NCI-H748 treated with DMSO at 0.1 percent for 48 hours (cell line): ENCODE results near the gene CLECL1.
A peak's percentile ranks its signal among the peaks of the same experiment; 100 is the strongest.
"Not testable (repeated sequence)": the region's sequence is repeated elsewhere in the genome, so short reads cannot be mapped to it uniquely, and the experiment has no call there.

Source experiments
- DNase-seq: peaks from one replicate; lab custom pipeline; 2025; lab: John Stamatoyannopoulos, UW

CLECL1 gene

DNA sequence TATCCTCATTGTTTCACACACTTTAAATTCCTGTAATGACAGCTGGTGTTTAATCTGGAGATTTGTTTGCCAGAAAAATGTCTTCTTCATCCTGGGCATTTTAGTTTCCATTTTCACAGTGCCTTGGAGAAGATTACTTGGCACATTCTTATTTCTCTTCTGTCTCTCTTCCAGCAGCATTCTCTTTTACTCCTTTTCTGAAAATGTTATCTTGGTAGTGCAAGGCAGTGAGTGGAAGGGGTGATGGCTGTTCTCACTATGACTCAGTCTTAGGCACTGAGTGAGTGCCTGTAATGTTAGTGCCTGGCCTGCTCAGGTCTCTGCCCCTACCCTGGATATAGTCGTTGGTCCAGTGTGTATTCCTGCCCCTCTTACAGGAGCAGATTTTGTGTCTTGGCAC, 13.1 kb downstream of the CLECL1 start:
- DNase-seq: no peak

DNA sequence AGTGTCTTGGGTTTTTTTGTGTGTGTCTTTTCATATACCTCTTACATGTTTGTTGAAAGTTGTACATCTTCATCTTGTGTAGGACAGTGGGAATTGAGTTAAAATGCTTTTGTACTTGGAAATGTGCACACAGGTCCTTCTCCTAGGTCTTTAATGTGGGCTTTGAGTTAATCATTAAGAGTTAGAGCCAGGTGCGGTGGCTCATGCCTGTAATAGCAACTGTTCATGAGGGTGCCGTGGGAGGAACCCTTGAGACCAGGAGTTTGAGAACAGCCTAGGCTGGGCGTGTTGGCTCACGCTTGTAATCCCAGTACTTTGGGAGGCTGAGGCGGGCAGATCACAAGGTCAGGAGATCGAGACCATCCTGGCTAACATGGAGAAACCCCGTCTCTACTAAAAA, 13.9 kb downstream of the CLECL1 start:
- DNase-seq: no peak

DNA sequence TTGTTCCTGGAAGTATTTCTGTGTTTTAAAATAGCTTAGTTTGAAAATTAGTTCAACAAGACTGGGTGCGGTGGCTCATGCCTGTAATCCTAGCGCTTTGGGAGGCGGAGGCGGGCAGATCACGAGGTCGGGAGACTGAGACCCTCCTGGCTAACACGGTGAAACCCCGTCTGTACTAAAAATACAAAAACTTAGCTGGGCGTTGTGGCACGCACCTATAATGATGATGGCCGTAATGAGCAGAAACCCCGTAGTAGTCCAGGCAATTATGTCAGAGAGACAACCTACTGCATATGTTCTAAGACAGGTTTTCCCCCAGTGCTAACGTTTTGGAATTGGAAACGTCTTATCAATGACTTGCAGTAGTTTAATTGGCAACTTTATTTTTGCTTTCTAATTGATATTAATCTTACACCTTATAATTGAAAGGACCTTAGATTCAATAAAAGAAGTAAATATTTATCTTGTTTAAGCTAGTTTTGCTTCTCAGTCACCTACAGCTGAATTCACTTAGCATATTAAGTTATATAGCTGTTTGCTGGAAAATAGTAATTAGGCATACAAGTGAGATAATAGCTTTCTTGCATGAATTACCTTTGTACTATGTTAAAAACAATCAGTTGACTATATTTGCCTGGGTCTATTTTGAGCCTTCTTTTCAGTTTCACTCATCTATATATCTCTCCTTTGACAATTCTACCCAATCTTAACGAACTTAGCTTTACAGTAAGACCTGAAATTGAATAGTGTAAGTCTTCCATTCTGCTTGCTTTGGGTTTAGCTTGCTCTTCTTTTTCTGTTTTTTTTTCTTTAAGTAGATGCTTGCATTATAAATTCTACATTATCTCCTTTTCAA, 15.6 kb downstream of the CLECL1 start:
- no peak for DNase-seq

- not testable (repeated sequence) for DNase-seq
Measured at GRCh38 chr12:9713032-9713558, 19.8 kb downstream of the CLECL1 start.

- DNase-seq: no peak
Measured at GRCh38 chr12:9711664-9712063, 21.2 kb downstream of the CLECL1 start.

DNA sequence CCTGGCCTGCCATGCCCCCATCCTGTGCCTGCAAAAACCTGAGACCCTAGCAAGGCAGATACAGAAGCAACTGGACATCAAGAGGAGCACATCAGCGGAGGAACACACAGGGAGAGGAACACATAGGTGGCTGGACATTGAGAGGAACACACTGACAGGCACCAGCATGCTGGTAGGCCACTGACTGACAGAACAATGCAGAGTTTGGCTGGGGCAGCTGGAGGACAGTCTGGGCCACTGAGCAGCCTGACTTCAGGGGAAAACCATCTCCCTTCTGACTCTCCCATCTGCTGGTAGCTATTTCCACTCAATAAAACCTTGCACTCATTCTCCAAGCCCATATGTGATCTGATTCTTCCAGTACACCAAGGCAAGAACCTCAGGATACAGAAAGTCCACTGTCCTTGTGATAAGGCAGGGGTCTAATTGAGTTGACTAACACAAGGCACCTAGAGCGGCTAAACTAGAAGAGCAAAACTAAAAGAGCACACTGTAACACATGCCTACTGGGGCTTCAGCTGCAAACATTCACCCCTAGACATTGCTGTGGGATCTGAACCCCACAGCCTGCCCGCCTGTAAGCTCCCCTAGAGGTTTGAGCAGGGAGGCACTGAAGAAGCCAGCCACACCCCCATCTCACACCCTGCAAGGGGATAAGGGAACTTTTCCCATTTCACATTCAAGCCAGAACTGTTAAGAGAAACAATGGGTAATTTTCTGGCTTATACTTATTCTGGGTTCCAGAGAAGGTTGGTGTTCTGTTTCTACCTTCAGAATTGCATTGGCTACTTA, 22.1 kb downstream of the CLECL1 start:
- DNase-seq: no peak

DNA sequence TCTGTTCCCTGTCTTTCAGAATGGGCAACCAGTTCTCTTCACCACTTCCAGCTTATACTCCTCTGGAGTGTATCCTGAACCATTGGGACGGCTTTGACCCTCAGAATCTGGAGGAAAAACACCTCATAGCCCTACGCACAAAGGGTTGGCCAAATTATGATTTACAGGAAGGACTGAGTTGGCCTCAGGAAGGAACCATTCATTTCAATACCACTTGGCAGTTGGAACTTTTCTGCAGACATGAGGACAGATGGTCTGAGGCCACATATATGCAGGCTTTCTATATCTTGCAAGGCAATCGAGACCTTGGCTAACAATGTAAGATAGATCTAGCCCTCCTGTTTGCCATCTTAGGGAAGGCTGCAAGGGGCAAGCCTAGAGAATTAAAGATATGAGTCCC, 24.0 kb downstream of the CLECL1 start:
- no peak for DNase-seq

GRCh38 chr12:9707864-9708808, 24.8 kb downstream of the CLECL1 start:
- DNase-seq: peak; percentile 1

DNA sequence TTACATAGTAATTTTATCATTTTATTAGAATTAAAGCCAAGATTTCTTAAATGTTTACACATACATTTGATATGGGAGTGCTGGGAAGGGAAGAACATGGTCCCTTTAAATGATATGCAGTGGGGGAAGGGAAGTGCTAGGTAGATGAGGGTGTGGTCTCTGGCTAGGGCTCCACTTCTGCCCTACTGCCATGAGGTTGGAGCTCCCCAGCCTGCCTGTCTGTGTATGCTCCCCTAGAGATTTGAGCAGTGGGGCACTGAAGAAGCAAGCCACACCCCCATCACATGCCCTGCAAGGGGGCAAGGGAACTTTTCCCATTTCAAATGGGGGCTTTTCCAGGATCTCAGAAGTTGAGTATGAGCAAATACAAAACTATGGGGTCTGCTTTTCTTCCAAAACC, 25.5 kb downstream of the CLECL1 start:
- no peak for DNase-seq

DNA sequence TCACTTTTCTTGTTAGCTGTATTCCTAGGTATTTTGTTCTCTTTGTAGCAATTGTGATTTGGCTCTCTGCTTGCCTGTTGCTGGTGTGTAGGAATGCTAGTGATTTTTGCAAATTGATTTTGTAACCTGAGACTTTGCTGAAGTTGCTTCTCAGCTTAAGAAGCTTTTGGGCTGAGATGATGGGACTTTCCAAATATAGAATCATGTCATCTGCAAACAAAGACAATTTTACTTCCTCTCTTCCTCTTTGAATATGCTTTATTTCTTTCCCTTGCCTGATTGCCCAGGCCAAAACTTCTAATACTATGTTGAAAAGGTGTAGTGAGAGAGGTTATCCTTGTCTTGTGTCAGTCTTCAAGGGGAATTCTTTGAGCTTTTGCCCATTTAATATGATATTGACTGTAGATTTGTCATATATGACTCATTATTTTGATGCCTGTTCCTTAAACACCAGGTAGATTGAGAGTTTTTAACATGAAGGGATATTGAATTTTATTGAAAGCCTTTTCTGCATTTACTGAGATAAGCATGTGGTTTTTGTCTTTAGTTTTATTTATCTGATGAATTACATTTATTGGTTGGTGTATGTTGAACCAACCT, 26.7 kb downstream of the CLECL1 start:
- no peak for DNase-seq

- not testable (repeated sequence) for DNase-seq
Measured at GRCh38 chr12:9704561-9704960, 28.3 kb downstream of the CLECL1 start.

- DNase-seq: no peak
Measured at GRCh38 chr12:9702255-9702654, 30.6 kb downstream of the CLECL1 start.

GRCh38 chr12:9701380-9702154, 31.3 kb downstream of the CLECL1 start:
- no peak for DNase-seq

GRCh38 chr12:9700606-9700956, 32.3 kb downstream of the CLECL1 start:
- no peak for DNase-seq

GRCh38 chr12:9699898-9700605, 32.8 kb downstream of the CLECL1 start:
- no peak for DNase-seq

- no peak for DNase-seq
Measured at GRCh38 chr12:9699269-9699897, 33.5 kb downstream of the CLECL1 start.

GRCh38 chr12:9698681-9699080, 34.2 kb downstream of the CLECL1 start:
- no peak for DNase-seq

GRCh38 chr12:9697619-9698018, 35.3 kb downstream of the CLECL1 start:
- DNase-seq: no peak

GRCh38 chr12:9695661-9696060, 37.2 kb downstream of the CLECL1 start:
- DNase-seq: not testable (repeated sequence)

DNA sequence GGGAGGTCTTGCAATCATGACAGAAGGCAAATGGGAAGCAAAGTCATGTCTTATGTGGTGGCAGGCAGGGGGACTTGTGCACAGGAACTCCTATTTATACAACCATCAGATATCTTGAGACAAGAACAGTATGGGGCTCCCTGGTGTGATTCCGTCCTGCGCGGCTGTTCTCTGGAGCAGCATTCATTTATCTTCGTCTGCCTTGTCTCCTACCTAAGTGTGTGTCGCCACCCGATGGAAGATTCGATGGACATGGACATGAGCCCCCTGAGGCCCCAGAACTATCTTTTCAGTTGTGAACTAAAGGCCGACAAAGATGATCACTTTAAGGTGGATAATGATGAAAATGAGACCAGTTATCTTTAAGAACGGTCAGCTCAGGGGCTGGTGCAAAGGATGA, 37.7 kb downstream of the CLECL1 start:
- not testable (repeated sequence) for DNase-seq
